Ovary (tissue), 3 donors: ENCODE data around the gene NEU2.
"Not testable (repeated sequence)": the region's sequence is repeated elsewhere in the genome, so short reads cannot be mapped to it uniquely, and the experiment has no call there.

Experiments
- POLR2A ChIP-seq: fragments of 450-650 bp; IDR thresholded peaks from one replicate; pipeline ENCODE4 v1.6.1; 2017; ENCODE audit warnings: antibody characterized with exemption, mild to moderate bottlenecking, moderate library complexity
- TF ChIP-seq, protein P1 (sequence below), 3 donors: fragments of 450-650 bp in 2 of 3; fragments of 200-600 bp in 1 of 3; IDR thresholded peaks; one replicate each; pipeline versions ENCODE4 v1.5.1 to v1.8.0; 2016 to 2022; ENCODE audit warnings: antibody characterized with exemption in 3 of 3, mild to moderate bottlenecking in 1 of 3
- donor health status: DM: no; HTN: no; CAD: no.

DNA sequence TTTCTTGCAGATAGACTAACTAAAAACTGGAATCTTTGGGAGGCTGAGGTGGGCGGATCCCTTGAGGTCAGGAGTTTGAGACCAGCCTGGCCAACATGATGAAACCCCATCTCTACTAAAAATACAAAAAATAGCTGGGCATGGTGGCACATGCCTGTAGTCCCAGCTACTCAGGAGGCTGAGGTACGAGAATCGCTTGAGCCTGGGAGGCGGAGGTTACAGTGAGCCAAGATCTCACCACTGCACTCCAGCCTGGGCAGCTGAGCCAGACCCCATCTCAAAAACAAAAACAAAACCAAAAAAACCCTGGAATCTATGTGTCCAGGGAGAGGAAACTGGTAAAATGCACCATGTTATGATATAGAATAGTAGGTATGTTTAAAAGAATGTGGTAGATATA is 20.0 kb downstream of the NEU2 start:
- TF ChIP-seq, protein P1, sequence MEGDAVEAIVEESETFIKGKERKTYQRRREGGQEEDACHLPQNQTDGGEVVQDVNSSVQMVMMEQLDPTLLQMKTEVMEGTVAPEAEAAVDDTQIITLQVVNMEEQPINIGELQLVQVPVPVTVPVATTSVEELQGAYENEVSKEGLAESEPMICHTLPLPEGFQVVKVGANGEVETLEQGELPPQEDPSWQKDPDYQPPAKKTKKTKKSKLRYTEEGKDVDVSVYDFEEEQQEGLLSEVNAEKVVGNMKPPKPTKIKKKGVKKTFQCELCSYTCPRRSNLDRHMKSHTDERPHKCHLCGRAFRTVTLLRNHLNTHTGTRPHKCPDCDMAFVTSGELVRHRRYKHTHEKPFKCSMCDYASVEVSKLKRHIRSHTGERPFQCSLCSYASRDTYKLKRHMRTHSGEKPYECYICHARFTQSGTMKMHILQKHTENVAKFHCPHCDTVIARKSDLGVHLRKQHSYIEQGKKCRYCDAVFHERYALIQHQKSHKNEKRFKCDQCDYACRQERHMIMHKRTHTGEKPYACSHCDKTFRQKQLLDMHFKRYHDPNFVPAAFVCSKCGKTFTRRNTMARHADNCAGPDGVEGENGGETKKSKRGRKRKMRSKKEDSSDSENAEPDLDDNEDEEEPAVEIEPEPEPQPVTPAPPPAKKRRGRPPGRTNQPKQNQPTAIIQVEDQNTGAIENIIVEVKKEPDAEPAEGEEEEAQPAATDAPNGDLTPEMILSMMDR (IDR thresholded peaks at IDR 0.05) = not testable (repeated sequence)
- not testable (repeated sequence) for TF ChIP-seq POLR2A
